AG09319 (cell line): ENCODE measurements around the gene IQSEC3.

Source experiments
- DNase-seq: peaks from one replicate; pipeline ENCODE4 v3.0.0-alpha.2; 2010; ENCODE audit warnings: low read depth; ENCODE audit errors: extremely low read depth
- CTCF ChIP-seq: IDR thresholded peaks from 2 replicates; pipeline ENCODE4 v1.5.1; 2011; ENCODE audit warnings: low read depth, mild to moderate bottlenecking, inconsistent platforms, low read length, moderate library complexity

The IQSEC3 gene

DNA sequence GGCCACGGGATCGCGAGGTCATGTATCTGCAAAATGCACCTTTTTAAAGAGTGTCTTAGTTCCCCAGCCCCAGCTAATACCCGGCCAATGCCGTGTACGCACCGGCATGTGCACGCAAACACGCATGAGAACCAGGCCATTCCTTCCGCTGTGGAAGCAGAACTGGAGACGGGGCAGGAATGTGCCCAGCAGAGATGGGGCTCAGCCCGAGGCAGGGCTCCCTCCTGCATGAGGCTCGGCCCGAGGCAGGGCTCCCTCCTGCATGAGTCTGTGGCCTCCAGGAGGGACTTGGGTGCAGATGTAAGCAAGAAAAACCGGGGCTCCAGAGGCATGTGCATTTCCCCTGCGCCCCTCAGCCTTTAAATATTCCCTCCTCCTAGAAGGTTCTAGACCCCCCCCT, 109.2 kb downstream of the IQSEC3 start:
- TF ChIP-seq CTCF: no peak
- no peak for DNase-seq

- DNase-seq: no peak
- TF ChIP-seq CTCF: no peak
Observed at GRCh38 chr12:176321-177181, 110.0 kb downstream of the IQSEC3 start.

DNA sequence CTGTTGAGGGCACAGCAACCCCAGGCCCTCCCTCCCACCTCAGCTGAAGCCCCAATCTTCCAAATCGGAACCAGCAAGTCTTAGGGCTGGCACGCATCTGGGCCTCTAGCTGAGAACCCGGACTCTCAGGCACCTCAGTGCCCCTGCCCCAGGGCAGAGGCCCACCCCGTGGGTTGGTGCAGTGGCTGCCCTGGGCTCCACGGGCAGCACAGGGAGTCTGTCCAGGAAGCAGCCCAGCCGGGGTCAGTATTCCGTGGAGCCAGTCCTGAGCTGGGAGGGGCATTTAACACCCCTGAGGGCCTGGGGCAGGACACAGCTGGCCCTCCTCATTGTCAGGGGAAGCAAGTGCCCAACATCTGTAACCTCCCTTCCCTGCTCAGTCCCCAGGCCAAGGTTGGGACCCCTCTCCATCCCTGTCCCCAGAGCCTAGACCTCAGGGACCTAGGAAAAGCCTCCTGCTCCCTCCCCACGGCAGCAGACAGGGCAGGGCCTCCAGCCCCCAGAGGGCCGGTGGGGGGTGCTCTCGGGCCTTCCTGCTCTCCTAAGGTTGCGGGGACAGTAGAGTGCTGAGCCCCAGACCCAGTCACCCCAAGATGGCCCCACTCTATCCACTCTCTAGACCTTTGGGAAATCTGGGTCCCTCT, 110.9 kb downstream of the IQSEC3 start:
- DNase-seq: no peak
- no peak for TF ChIP-seq CTCF

- DNase-seq: no peak
- TF ChIP-seq CTCF: no peak
Observed at GRCh38 chr12:177980-178828, 111.6 kb downstream of the IQSEC3 start.

DNA sequence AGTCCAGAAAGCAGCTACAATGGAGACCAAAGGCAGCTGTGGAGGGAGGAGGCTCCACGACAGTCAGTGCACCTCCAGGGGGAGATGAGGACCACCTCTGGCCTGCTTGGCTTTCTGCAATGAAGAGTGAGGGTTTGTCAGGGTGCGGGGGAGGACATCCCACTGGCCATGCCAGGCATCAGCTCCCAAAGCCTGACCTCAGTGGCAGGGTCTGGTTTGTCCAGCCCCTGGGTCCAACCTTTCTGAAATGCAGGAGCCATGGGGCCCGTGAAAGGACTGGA, 112.2 kb downstream of the IQSEC3 start:
- DNase-seq: no peak
- no peak for TF ChIP-seq CTCF

DNA sequence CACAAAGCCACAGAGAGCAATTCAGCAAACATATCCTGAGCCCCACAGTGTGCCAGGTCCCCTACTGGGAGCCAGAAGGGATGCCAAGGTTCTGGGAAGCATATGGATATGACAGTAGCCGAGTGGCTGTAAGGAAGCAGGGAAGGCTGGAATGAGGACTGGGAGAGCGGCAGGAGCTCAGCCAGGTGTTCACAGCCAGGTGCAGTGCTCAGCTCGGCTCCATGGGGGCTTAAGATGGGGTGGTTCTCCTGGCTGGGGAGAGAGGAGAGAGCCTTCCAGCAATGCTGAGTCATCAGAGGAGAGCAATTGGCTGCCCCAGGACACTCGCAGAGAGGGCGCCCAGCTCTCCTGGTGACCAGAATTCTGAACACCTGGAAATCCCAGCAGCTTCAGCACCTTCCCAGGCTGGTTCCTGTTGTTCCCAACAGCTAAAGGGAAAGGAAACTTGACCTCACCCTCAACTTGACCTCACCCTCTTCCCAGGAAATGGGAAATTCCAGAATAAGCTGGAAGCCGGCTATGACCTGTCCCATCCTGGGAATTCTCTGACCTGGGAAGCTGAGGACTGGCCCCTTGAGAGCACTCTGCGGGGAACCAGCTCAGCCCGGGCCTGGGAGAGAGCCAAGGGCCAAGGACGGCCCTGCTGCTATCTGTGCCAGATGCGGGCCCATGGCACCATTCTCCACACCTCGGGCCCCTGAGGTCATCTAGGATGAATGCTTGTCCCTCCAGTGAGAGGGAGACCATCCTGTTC, 112.7 kb downstream of the IQSEC3 start:
- TF ChIP-seq CTCF: no peak
- DNase-seq: no peak
